ENCODE data around the gene UBE2M.
"Not testable (repeated sequence)": the region's sequence is repeated elsewhere in the genome, so short reads cannot be mapped to it uniquely, and the experiment has no call there.

The UBE2M gene

GRCh38 chr19:58555369-58555885, 3.0 kb downstream of the UBE2M start:
- no peak for DNase-seq

- DNase-seq = peak; percentile 99
These were observed 3.7 kb downstream of the UBE2M start, which contains the start of gene CHMP2A for GRCh38 chr19:58554494-58555368. Gene CHMP2A, minus strand, starts transcription at chr19:58555105. Its CDS starts 893 bp downstream, at chr19:58554212.

GRCh38 chr19:58553799-58554493, 4.5 kb downstream of the UBE2M start:
- DNase-seq = no peak

GRCh38 chr19:58552655-58553054, 5.8 kb downstream of the UBE2M start:
- no peak for DNase-seq

- DNase-seq = no peak
These were observed 6.6 kb downstream of the UBE2M start for GRCh38 chr19:58551577-58552471.

GRCh38 chr19:58551123-58551497, 7.3 kb downstream of the UBE2M start:
- DNase-seq = no peak

- DNase-seq = no peak
These were observed 7.9 kb downstream of the UBE2M start for GRCh38 chr19:58550362-58551122.

GRCh38 chr19:58549664-58550361, 8.6 kb downstream of the UBE2M start:
- DNase-seq = no peak

- no peak for DNase-seq
These were observed 9.3 kb downstream of the UBE2M start for GRCh38 chr19:58548859-58549663.

- no peak for DNase-seq
These were observed 10.8 kb downstream of the UBE2M start for GRCh38 chr19:58547323-58548312.

- DNase-seq = no peak
These were observed 12.3 kb downstream of the UBE2M start for GRCh38 chr19:58546019-58546530.

- DNase-seq = no peak
These were observed 13.0 kb downstream of the UBE2M start for GRCh38 chr19:58545286-58546018.

- peak; percentile 80 for DNase-seq
These were observed 13.7 kb downstream of the UBE2M start for GRCh38 chr19:58544591-58545285.

- peak; percentile 100 for DNase-seq
These were observed 14.4 kb downstream of the UBE2M start, which contains the start of gene TRIM28 for GRCh38 chr19:58543826-58544590. Gene TRIM28, plus strand, starts transcription at chr19:58544064. Its CDS starts 694 bp downstream, at chr19:58544758.

GRCh38 chr19:58542641-58543372, 15.6 kb downstream of the UBE2M start:
- not testable (repeated sequence) for DNase-seq

GRCh38 chr19:58539169-58539559, 19.2 kb downstream of the UBE2M start:
- not testable (repeated sequence) for DNase-seq
